GM23338 (cell line): ENCODE data around the gene CACNB1.

ENCODE experiments used
- CREB1 ChIP-seq: fragments of 250-450 bp; sonication (Bioruptor Pico); IDR thresholded peaks from 2 replicates; pipeline ENCODE4 v1.5.0; 2020; ENCODE audit warnings: low read depth, mild to moderate bottlenecking, moderate library complexity
- CTCF ChIP-seq, 2 experiments: fragments of 200-600 bp in 1 of 2; sonication (generic) in 1 of 2; conservative IDR thresholded peaks; 2 replicates each; pipeline versions ENCODE4 v1.5.1 to v1.6.1; 2016 to 2017; ENCODE audit warnings: antibody characterized with exemption in 2 of 2, low read depth in 2 of 2, mild to moderate bottlenecking in 2 of 2, moderate library complexity in 1 of 2
- ETS1 ChIP-seq: IDR thresholded peaks from 2 replicates; pipeline ENCODE4 v1.6.1; 2016; ENCODE audit warnings: antibody characterized with exemption
- EZH2 ChIP-seq: fragments of 200-600 bp; sonication (generic); IDR thresholded peaks from one replicate; pipeline ENCODE4 v1.8.0; 2017; ENCODE audit warnings: antibody characterized with exemption, mild to moderate bottlenecking, low read depth; ENCODE audit not compliant: unreplicated experiment
- EZH2phosphoT487 ChIP-seq: fragments of 200-600 bp; sonication (generic); IDR thresholded peaks from one replicate; pipeline ENCODE4 v1.8.1; 2018; ENCODE audit warnings: antibody characterized with exemption; ENCODE audit not compliant: unreplicated experiment
- JUNB ChIP-seq: IDR thresholded peaks from one replicate; pipeline ENCODE4 v1.6.1; 2016; ENCODE audit warnings: antibody characterized with exemption; ENCODE audit not compliant: unreplicated experiment
- NANOG ChIP-seq: IDR thresholded peaks from 2 replicates; pipeline ENCODE4 v1.6.1; 2016; ENCODE audit warnings: antibody characterized with exemption, borderline replicate concordance
- POLR2AphosphoS5 ChIP-seq: IDR thresholded peaks from 2 replicates; pipeline ENCODE4 v1.6.1; 2016; ENCODE audit warnings: antibody characterized with exemption, low read depth
- REST ChIP-seq: IDR thresholded peaks from one replicate; pipeline ENCODE4 v1.6.1; 2018; ENCODE audit warnings: antibody characterized with exemption; ENCODE audit not compliant: unreplicated experiment
- STAT1 ChIP-seq: IDR thresholded peaks from one replicate; pipeline ENCODE4 v1.6.1; 2016; ENCODE audit warnings: antibody characterized with exemption; ENCODE audit not compliant: unreplicated experiment

GRCh38 chr17:39204245-39204644, 6.8 kb upstream of the CACNB1 start:
- TF ChIP-seq EZH2 (no peak), CTCF (conservative IDR thresholded peaks at IDR 0.05; ENCODE audit: low read depth in 2 of 2) (no peak), STAT1 (no peak), POLR2AphosphoS5 (no peak), JUNB (no peak), CREB1 (CRISPR knock-in tag) (no peak), NANOG (no peak), REST (no peak), ETS1 (no peak), EZH2phosphoT487 (no peak)
